C4-2B (cell line): Measurements from ENCODE around the gene RPL6.

Experiments used
- CTCF ChIP-seq: fragments of 450-650 bp; conservative IDR thresholded peaks from 2 replicates; pipeline ENCODE4 v1.5.1; 2017; ENCODE audit warnings: mild to moderate bottlenecking
- ZFX ChIP-seq: fragments of 450-650 bp; IDR thresholded peaks from 2 replicates; pipeline ENCODE4 v1.6.1; 2017

- TF ChIP-seq CTCF (no peak), ZFX (no peak)
These were observed 48.9 kb upstream of the RPL6 start for GRCh38 chr12:112458330-112458729.
